Dermis microvascular lymphatic vessel endothelial cell (primary cell): ENCODE measurements around the gene MYO5C. TPM values are rescaled to one million over a fixed set of nuclear protein-coding genes. Genes with fewer than 3 reads are reported as not detected.
"Not testable (repeated sequence)": the region's sequence is repeated elsewhere in the genome, so short reads cannot be mapped to it uniquely, and the experiment has no call there.

Experiments used
- DNase-seq, 2 donors: peaks; one replicate each; pipeline versions ENCODE4 v3.0.0 to v3.0.0-alpha.2; 2010; ENCODE audit warnings: low read depth in 2 of 2
- total RNA-seq: library from RNA; depleted of rRNA; stranded (reverse); fragments of >200 nt; gene quantifications from 2 replicates; pipeline ENCODE4 v1.2.1, GENCODE V29; 2014

The MYO5C gene
- total RNA-seq, 1 donor from 2014 or later = 13.0 TPM

GRCh38 chr15:52306270-52306669, 10.7 kb upstream of the MYO5C start:
- no peak for DNase-seq

- no peak for DNase-seq
These were observed 7.6 kb upstream of the MYO5C start for GRCh38 chr15:52303093-52303772.

- DNase-seq = no peak
These were observed 5.8 kb upstream of the MYO5C start for GRCh38 chr15:52301265-52301847.

- DNase-seq = peak in 1 of 2 donors; percentile 14
These were observed 653 bp downstream of the MYO5C start for GRCh38 chr15:52294881-52295420.

- no peak for DNase-seq
These were observed 2.7 kb downstream of the MYO5C start for GRCh38 chr15:52292780-52293392.

GRCh38 chr15:52291204-52291603, 4.4 kb downstream of the MYO5C start:
- no peak for DNase-seq

- no peak for DNase-seq
These were observed 4.8 kb downstream of the MYO5C start for GRCh38 chr15:52290800-52291199.

- no peak for DNase-seq
These were observed 5.3 kb downstream of the MYO5C start for GRCh38 chr15:52290329-52290728.

GRCh38 chr15:52289629-52290081, 5.9 kb downstream of the MYO5C start:
- no peak for DNase-seq

GRCh38 chr15:52288986-52289385, 6.6 kb downstream of the MYO5C start:
- no peak for DNase-seq

- DNase-seq = peak; percentile 57 to 81
These were observed 7.3 kb downstream of the MYO5C start for GRCh38 chr15:52288051-52288942.

- no peak for DNase-seq
These were observed 8.5 kb downstream of the MYO5C start for GRCh38 chr15:52287114-52287513.

- not testable (repeated sequence) for DNase-seq
These were observed 9.7 kb downstream of the MYO5C start for GRCh38 chr15:52285941-52286340.

- DNase-seq = no peak
These were observed 11.4 kb downstream of the MYO5C start for GRCh38 chr15:52284164-52284563.

- DNase-seq = no peak
These were observed 12.3 kb downstream of the MYO5C start for GRCh38 chr15:52283281-52283680.

- no peak for DNase-seq
These were observed 13.2 kb downstream of the MYO5C start for GRCh38 chr15:52282418-52282817.

GRCh38 chr15:52281085-52282035, 14.2 kb downstream of the MYO5C start:
- no peak for DNase-seq

GRCh38 chr15:52280326-52281084, 15.1 kb downstream of the MYO5C start:
- DNase-seq = no peak

GRCh38 chr15:52278636-52279367, 16.8 kb downstream of the MYO5C start:
- DNase-seq = no peak
